Sigmoid colon (tissue), 4 donors: Measurements from ENCODE around the gene CPLX1.
"Not testable (repeated sequence)": the region's sequence is repeated elsewhere in the genome, so short reads cannot be mapped to it uniquely, and the experiment has no call there.

ENCODE experiments used
- CTCF ChIP-seq, 4 experiments: fragments of 450-650 bp in 3 of 4; fragments of 200-600 bp in 1 of 4; IDR thresholded peaks; one replicate each; pipeline ENCODE4 v1.5.1; 2016 to 2019; ENCODE audit warnings: antibody characterized with exemption in 4 of 4, mild to moderate bottlenecking in 3 of 4, moderate library complexity in 2 of 4
- POLR2AphosphoS5 ChIP-seq, 4 donors: sonication (generic); formaldehyde crosslinking; IDR thresholded peaks; one replicate each; pipeline ENCODE4 v1.6.1; 2017; ENCODE audit warnings: antibody characterized with exemption in 4 of 4

GRCh38 chr4:753186-753585, 72.7 kb downstream of the CPLX1 start:
- not testable (repeated sequence) for TF ChIP-seq POLR2AphosphoS5, CTCF (IDR thresholded peaks at IDR 0.05)
